ENCODE results near the gene RSPH3.

GRCh38 chr6:158924499-158925455, 75.2 kb downstream of the RSPH3 start:
- TF ChIP-seq, protein P1, sequence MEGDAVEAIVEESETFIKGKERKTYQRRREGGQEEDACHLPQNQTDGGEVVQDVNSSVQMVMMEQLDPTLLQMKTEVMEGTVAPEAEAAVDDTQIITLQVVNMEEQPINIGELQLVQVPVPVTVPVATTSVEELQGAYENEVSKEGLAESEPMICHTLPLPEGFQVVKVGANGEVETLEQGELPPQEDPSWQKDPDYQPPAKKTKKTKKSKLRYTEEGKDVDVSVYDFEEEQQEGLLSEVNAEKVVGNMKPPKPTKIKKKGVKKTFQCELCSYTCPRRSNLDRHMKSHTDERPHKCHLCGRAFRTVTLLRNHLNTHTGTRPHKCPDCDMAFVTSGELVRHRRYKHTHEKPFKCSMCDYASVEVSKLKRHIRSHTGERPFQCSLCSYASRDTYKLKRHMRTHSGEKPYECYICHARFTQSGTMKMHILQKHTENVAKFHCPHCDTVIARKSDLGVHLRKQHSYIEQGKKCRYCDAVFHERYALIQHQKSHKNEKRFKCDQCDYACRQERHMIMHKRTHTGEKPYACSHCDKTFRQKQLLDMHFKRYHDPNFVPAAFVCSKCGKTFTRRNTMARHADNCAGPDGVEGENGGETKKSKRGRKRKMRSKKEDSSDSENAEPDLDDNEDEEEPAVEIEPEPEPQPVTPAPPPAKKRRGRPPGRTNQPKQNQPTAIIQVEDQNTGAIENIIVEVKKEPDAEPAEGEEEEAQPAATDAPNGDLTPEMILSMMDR (IDR thresholded peaks at IDR 0.05): no peak
- TF ChIP-seq POLR2A (IDR thresholded peaks at IDR 0.05): no peak

All from lower leg skin (tissue), 3 donors.